Measurements from ENCODE around the gene ITPK1.

DNA sequence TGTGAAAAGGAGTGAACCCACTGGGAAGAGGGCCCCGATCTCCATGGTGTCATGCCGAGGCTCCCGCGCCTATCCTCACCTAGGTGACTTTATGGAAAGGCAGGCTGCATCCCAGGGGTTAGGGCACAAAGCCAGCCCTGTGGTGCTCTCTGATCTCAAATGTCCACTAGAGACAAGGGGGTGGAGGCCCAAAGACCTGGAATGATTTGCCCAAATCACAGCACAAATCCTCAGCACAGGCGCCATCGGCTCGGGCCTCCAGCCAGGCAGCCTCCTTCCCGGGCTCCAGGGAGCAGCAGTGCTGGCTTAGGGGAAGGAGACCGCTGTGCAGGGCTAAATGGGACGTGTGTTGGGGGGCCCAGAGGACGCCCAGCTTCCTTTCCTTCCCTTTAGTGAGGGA lies 175.2 kb downstream of the ITPK1 start:
- no peak for TF ChIP-seq EZH2 (IDR thresholded peaks at IDR 0.05; ENCODE audit: borderline replicate concordance, low read depth, low read length, poor library complexity, severe bottlenecking)
- TF ChIP-seq, protein P1, sequence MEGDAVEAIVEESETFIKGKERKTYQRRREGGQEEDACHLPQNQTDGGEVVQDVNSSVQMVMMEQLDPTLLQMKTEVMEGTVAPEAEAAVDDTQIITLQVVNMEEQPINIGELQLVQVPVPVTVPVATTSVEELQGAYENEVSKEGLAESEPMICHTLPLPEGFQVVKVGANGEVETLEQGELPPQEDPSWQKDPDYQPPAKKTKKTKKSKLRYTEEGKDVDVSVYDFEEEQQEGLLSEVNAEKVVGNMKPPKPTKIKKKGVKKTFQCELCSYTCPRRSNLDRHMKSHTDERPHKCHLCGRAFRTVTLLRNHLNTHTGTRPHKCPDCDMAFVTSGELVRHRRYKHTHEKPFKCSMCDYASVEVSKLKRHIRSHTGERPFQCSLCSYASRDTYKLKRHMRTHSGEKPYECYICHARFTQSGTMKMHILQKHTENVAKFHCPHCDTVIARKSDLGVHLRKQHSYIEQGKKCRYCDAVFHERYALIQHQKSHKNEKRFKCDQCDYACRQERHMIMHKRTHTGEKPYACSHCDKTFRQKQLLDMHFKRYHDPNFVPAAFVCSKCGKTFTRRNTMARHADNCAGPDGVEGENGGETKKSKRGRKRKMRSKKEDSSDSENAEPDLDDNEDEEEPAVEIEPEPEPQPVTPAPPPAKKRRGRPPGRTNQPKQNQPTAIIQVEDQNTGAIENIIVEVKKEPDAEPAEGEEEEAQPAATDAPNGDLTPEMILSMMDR (conservative IDR thresholded peaks at IDR 0.05; ENCODE audit: low read depth, low read length): no peak

All from A673 (cell line).